K562 (cell line): Measurements from ENCODE around the gene DNAH17. TPM values are rescaled to one million over a fixed set of nuclear protein-coding genes. Genes with fewer than 3 reads are reported as not detected.

Experiments used
- ATAC-seq: fragments of 200-7000 bp; cut with Tn5 transposase; 3 replicates; pipeline ENCODE4 v1.9.1; 2020; ENCODE audit warnings: moderate library complexity
- BruUV-seq: library from RNA; stranded (reverse); fragments of 400-500 nt; replicated peaks from 2 replicates; lab custom pipeline; 2021; lab: Mats Ljungman, UMichigan
- CTCF ChIA-PET: fragments of 300-600 bp; formaldehyde crosslinking; extraction: SDS; loops from one replicate; lab custom pipeline; 2021; ENCODE audit warnings: low intra/inter-chr PET ratio; lab: Yijun Ruan, JAX
- POLR2A ChIA-PET: fragments of 300-600, 350-650 bp; sonication (Branson Sonifier 250); formaldehyde crosslinking; extraction: SDS; loops from one replicate; lab custom pipeline; 2021; ENCODE audit warnings: antibody characterized with exemption, inconsistent platforms; lab: Yijun Ruan, JAX
- DNase-seq, 4 experiments: peaks; one replicate each; pipeline versions ENCODE4 v3.0.0 to v3.0.0-alpha.2; 2011 to 2018; ENCODE audit warnings: low spot score in 3 of 4, mixed read lengths in 3 of 4; ENCODE audit errors: extremely low read depth in 1 of 4
- FAIRE-seq: peaks from 2 replicates; lab custom pipeline; 2011; peaks lifted over from hg19 to GRCh38; lab: Jason Lieb, UNC
- H2AFZ ChIP-seq: 2 replicates; pipeline ENCODE4 v1.6.0; 2011; ENCODE audit warnings: low read depth, low read length, control low read depth, inconsistent platforms
- H3K27ac ChIP-seq: fragments of 200-600 bp; 3 replicates; pipeline ENCODE4 v1.8.0; 2011; ENCODE audit warnings: low read depth, mild to moderate bottlenecking, control low read depth, inconsistent platforms, low read length, moderate library complexity, mixed read lengths; ENCODE audit errors: extremely low read depth
- H3K27me3 ChIP-seq, 2 experiments: fragments of 300-600 bp in 1 of 2; 2 replicates in 1 of 2; 3 replicates in 1 of 2; pipeline versions ENCODE4 v1.6.0 to v1.8.0; 2011; ENCODE audit warnings: inconsistent platforms in 2 of 2, low read length in 2 of 2, mild to moderate bottlenecking in 1 of 2, mixed read lengths in 1 of 2, moderate library complexity in 1 of 2; ENCODE audit not compliant: control insufficient read depth in 2 of 2, insufficient read depth in 2 of 2
- H3K36me3 ChIP-seq: fragments of 300-600 bp; 3 replicates; pipeline ENCODE4 v1.8.0; 2011; ENCODE audit warnings: mild to moderate bottlenecking, low read length, inconsistent platforms; ENCODE audit not compliant: control insufficient read depth, insufficient read depth
- H3K4me1 ChIP-seq, 2 experiments: fragments of 200-600 bp in 1 of 2; replicated peaks in 1 of 2; 2 replicates in 1 of 2; 3 replicates in 1 of 2; pipeline versions ENCODE4 v1.5.1 to v1.8.0; 2011; ENCODE audit warnings: inconsistent platforms in 2 of 2, low read length in 2 of 2, mild to moderate bottlenecking in 1 of 2, mixed read lengths in 1 of 2, moderate library complexity in 1 of 2; ENCODE audit not compliant: control insufficient read depth in 2 of 2, insufficient read depth in 2 of 2
- H3K4me2 ChIP-seq: 2 replicates; pipeline ENCODE4 v1.6.1; 2011; ENCODE audit warnings: low read length, control low read depth, inconsistent platforms, mixed read lengths; ENCODE audit not compliant: insufficient read depth
- H3K4me3 ChIP-seq: fragments of 200-600 bp; sonication (generic), shearing (Covaris generic); 2 replicates; pipeline ENCODE4 v1.5.1; 2016; ENCODE audit warnings: control low read depth, inconsistent platforms
- H3K79me2 ChIP-seq: fragments of 200-600 bp; 3 replicates; pipeline ENCODE4 v1.8.0; 2011; ENCODE audit warnings: low read length, inconsistent platforms; ENCODE audit not compliant: control insufficient read depth, insufficient read depth
- H3K9ac ChIP-seq, 2 experiments: 2 replicates each; pipeline versions ENCODE4 v1.6.0 to v1.6.1; 2011; ENCODE audit warnings: low read depth in 2 of 2, low read length in 2 of 2, control low read depth in 1 of 2, inconsistent platforms in 1 of 2, mild to moderate bottlenecking in 1 of 2, mixed read lengths in 1 of 2; ENCODE audit not compliant: insufficient read depth in 1 of 2
- H3K9me1 ChIP-seq: one replicate; pipeline ENCODE4 v1.6.0; 2011; ENCODE audit warnings: inconsistent platforms, mild to moderate bottlenecking, low read length, moderate library complexity; ENCODE audit not compliant: control insufficient read depth, insufficient read depth
- H3K9me3 ChIP-seq: replicated peaks from 2 replicates; pipeline ENCODE4 v1.5.1; 2011; ENCODE audit warnings: low read depth, low read length, inconsistent platforms; ENCODE audit not compliant: control insufficient read depth, insufficient read depth
- H4K20me1 ChIP-seq: replicated peaks from 2 replicates; pipeline ENCODE4 v1.6.1; 2011; ENCODE audit warnings: low read length, inconsistent platforms, mixed read lengths; ENCODE audit not compliant: control insufficient read depth, insufficient read depth
- CBFA2T3 ChIP-seq: fragments of 450-650 bp; IDR thresholded peaks from 2 replicates; pipeline ENCODE4 v1.6.1; 2017
- FOXJ3 ChIP-seq: sonication (generic); formaldehyde crosslinking; IDR thresholded peaks from 2 replicates; pipeline ENCODE4 v1.4.0; 2020; ENCODE audit warnings: mild to moderate bottlenecking, missing genetic modification reagents
- HMGN3 ChIP-seq: IDR thresholded peaks from 2 replicates; pipeline ENCODE4 v1.6.1; 2011; ENCODE audit warnings: borderline replicate concordance, low read depth, mild to moderate bottlenecking, mixed read lengths, low read length; ENCODE audit not compliant: insufficient read length; ENCODE audit errors: extremely low read depth
- PHF8 ChIP-seq: fragments of 200-600 bp; sonication (generic); IDR thresholded peaks from 2 replicates; pipeline ENCODE4 v1.6.1; 2012; ENCODE audit warnings: mixed run types, mild to moderate bottlenecking, inconsistent platforms, low read length, moderate library complexity, borderline replicate concordance
- RBM25 ChIP-seq: fragments of 200-400 bp; formaldehyde crosslinking; IDR thresholded peaks from 2 replicates; pipeline ENCODE4 v1.6.1; 2018; ENCODE audit warnings: low read length, low read depth, moderate library complexity; ENCODE audit not compliant: severe bottlenecking
- STAG1 ChIP-seq: sonication (generic); formaldehyde crosslinking; IDR thresholded peaks from 2 replicates; pipeline ENCODE4 v1.5.0; 2020; ENCODE audit warnings: missing genetic modification reagents, borderline replicate concordance
- WGBS: fragments of 100-300 bp; shearing (Covaris generic); methylation state at CpG from one replicate; pipeline ENCODE4 v1.1.6; 2016; ENCODE audit warnings: low coverage, mixed read lengths; ENCODE audit not compliant: insufficient coverage; ENCODE audit errors: missing lambda C conversion rate; 5-methylcytosine and 5-hydroxymethylcytosine counted together
- in situ Hi-C: fragments of 300-500 bp; cut with MboI; formaldehyde crosslinking; loops from 4 replicates; pipeline ENCODE4 v1.15.0; 2018; ENCODE audit warnings: inconsistent platforms, mixed read lengths
- intact Hi-C: fragments of 100-400 bp; cut with micrococcal nuclease; formaldehyde crosslinking; loops from 2 replicates; pipeline ENCODE4 v1.14.2; 2022
- polyA plus RNA-seq, 8 experiments: library from polyadenylated mRNA; depleted of rRNA in 4 of 8; stranded (reverse) in 5 of 8; unstranded in 3 of 8; fragments of >200 nt; fragmentation: Nextera tagmentation in 2 of 8; fragmentation: Illumina TruSeq in 1 of 8; extraction: Ambion mirVana in 2 of 8; extraction: Trizol in 1 of 8; gene quantifications; 2 replicates each; pipeline versions ENCODE4 v1.2.1 to v1.2.3, GENCODE V29; 2011 to 2014; ENCODE audit warnings: inconsistent platforms in 1 of 8, missing spikeins in 1 of 8
- total RNA-seq, 7 experiments: library from RNA; depleted of rRNA in 6 of 7; stranded (reverse); fragments of >200 nt in 6 of 7; fragmentation: Illumina TruSeq in 2 of 7; extraction: Trizol in 2 of 7; gene quantifications; 2 replicates each; pipeline versions ENCODE4 v1.2.1 to v1.2.3, GENCODE V29; 2011 to 2021; ENCODE audit warnings: low replicate concordance in 1 of 7
- TF ChIP-seq, protein P1 (sequence below): fragments of 250-450 bp; sonication (Bioruptor Pico); IDR thresholded peaks from 2 replicates; pipeline ENCODE4 v1.8.0; 2022; ENCODE audit warnings: moderate library complexity, mild to moderate bottlenecking, inconsistent platforms
- TF ChIP-seq, protein P2 (sequence below): fragments of 200-800 bp; sonication (Bioruptor generic); IDR thresholded peaks from 2 replicates; pipeline ENCODE4 v1.6.1; 2017; ENCODE audit warnings: missing genetic modification characterization, missing compliant biosample characterization
- TF ChIP-seq, protein P3 (sequence below): sonication (generic); formaldehyde crosslinking; IDR thresholded peaks from 2 replicates; pipeline ENCODE4 v1.8.1; 2023; ENCODE audit warnings: mild to moderate bottlenecking, missing genetic modification reagents

DNAH17 gene
- total and polyA plus RNA-seq, 9 of the 15 experiments (the other 6 are each of a cell fraction or from before 2014, with no cell fraction given) = under 0.01 to 0.06 (median 0.03) TPM; not detected in 5

DNA sequence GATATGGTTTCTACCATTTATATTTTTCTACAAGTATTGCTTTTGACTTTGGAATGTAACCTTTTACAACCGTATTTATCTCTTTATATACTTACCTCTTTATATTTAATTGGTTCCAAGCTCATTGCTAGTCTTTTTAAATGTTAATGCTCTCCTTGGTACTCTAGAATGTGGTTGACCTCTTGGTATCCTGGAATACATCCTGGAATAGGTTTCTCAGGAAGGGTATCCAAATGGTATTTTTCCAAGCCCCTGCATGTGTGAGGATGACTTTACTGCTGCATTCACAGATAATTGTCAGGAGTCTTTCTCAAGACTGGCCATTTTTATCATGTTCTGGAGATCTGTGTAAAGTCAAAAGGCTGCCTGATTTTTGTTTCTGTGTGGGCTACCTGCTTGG, 30.2 kb downstream of the DNAH17 start:
- ChIA-PET POLR2A (interaction anchor here (0.7 to 1.2 kb wide), 3 partner anchors 14 to 777 kb away, joined by 3 read pairs; no protein-coding TSS in a partner anchor), CTCF (no interaction called here)
- intact Hi-C loops = no loop called here
- Histone ChIP-seq H2AFZ (no peak overlapping the region), H3K9ac (no peak overlapping the region), H3K27me3 (peaks cover 40 to 70% of the 10 kb centered on the region in 2 experiments), H3K27ac (no peak overlapping the region), H3K4me3 (no peak overlapping the region), H3K79me2 (no peaks in the 10 kb centered on the region), H3K4me1 (no peaks in the 10 kb centered on the region), H3K36me3 (no peaks in the 10 kb centered on the region), H4K20me1 (no peaks in the 10 kb centered on the region; the same call in 1 of the 2 replicates), H3K4me2 (no peak overlapping the region), H3K9me1 (no peaks in the 10 kb centered on the region), H3K9me3 (no peaks in the 10 kb centered on the region)
- TF ChIP-seq FOXJ3 (CRISPR knock-in tag) (no peak), STAG1 (CRISPR knock-in tag) (no peak), RBM25 (peak; percentile 51)
- in situ Hi-C loops = no loop called here
- DNase-seq (no peak), ATAC-seq (no peak), FAIRE-seq (no peak)
- no TSS peak for BruUV-seq
- WGBS = 0% methylated on average over 1 of the region's 1 CpG

DNA sequence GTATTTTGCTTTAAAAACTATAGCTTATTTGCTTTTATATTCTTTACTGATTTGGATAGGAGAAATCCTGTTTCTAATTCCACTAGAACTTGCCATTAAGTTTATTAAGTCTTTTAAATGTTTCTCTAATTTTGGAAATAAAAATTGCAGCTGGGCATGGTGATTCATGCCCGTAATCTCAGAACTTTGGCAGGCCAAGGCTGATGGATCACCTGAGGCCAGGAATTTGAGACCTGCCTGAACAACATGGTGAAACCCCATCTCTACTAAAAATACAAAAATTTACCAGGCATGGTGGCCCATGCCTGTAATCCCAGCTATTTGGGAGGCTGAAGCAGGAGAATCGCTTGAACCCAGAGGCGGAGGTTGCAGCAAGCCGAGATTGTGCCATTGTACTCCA, 30.7 kb downstream of the DNAH17 start:
- in situ Hi-C loops = no loop called here
- Histone ChIP-seq H3K9ac (no peak overlapping the region), H3K4me1 (peaks cover 0 to 4% of the 10 kb centered on the region in 2 experiments; a peak in 1 of 5 replicates), H3K9me3 (no peaks in the 10 kb centered on the region), H2AFZ (no peak overlapping the region), H3K4me3 (no peak overlapping the region), H3K27me3 (peaks cover 40 to 66% of the 10 kb centered on the region in 2 experiments), H3K9me1 (no peaks in the 10 kb centered on the region), H3K36me3 (no peaks in the 10 kb centered on the region), H3K4me2 (no peak overlapping the region), H3K27ac (no peak overlapping the region), H3K79me2 (no peaks in the 10 kb centered on the region), H4K20me1 (no peaks in the 10 kb centered on the region; the same call in 1 of the 2 replicates)
- ChIA-PET CTCF (no interaction called here), POLR2A (interaction anchor here (0.7 to 1.4 kb wide), 3 partner anchors 9 to 276 kb away, joined by 3 to 5 read pairs (median 4); no protein-coding TSS in a partner anchor)
- intact Hi-C loops = no loop called here
- FAIRE-seq = no peak
- DNase-seq = no peak
- WGBS = 4% methylated on average over 4 of the region's 4 CpGs
- no peak for ATAC-seq
- no TSS peak for BruUV-seq
- TF ChIP-seq CBFA2T3 = no peak
- TF ChIP-seq PHF8 = no peak
- TF ChIP-seq, protein P1, sequence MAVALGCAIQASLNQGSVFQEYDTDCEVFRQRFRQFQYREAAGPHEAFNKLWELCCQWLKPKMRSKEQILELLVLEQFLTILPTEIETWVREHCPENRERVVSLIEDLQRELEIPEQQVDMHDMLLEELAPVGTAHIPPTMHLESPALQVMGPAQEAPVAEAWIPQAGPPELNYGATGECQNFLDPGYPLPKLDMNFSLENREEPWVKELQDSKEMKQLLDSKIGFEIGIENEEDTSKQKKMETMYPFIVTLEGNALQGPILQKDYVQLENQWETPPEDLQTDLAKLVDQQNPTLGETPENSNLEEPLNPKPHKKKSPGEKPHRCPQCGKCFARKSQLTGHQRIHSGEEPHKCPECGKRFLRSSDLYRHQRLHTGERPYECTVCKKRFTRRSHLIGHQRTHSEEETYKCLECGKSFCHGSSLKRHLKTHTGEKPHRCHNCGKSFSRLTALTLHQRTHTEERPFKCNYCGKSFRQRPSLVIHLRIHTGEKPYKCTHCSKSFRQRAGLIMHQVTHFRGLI (CRISPR knock-in tag) = no peak
- TF ChIP-seq, protein P2, sequence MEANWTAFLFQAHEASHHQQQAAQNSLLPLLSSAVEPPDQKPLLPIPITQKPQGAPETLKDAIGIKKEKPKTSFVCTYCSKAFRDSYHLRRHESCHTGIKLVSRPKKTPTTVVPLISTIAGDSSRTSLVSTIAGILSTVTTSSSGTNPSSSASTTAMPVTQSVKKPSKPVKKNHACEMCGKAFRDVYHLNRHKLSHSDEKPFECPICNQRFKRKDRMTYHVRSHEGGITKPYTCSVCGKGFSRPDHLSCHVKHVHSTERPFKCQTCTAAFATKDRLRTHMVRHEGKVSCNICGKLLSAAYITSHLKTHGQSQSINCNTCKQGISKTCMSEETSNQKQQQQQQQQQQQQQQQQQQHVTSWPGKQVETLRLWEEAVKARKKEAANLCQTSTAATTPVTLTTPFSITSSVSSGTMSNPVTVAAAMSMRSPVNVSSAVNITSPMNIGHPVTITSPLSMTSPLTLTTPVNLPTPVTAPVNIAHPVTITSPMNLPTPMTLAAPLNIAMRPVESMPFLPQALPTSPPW (CRISPR knock-in tag) = no peak
- TF ChIP-seq, protein P3, sequence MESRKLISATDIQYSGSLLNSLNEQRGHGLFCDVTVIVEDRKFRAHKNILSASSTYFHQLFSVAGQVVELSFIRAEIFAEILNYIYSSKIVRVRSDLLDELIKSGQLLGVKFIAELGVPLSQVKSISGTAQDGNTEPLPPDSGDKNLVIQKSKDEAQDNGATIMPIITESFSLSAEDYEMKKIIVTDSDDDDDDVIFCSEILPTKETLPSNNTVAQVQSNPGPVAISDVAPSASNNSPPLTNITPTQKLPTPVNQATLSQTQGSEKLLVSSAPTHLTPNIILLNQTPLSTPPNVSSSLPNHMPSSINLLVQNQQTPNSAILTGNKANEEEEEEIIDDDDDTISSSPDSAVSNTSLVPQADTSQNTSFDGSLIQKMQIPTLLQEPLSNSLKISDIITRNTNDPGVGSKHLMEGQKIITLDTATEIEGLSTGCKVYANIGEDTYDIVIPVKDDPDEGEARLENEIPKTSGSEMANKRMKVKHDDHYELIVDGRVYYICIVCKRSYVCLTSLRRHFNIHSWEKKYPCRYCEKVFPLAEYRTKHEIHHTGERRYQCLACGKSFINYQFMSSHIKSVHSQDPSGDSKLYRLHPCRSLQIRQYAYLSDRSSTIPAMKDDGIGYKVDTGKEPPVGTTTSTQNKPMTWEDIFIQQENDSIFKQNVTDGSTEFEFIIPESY (CRISPR knock-in tag) = no peak
- TF ChIP-seq HMGN3 = no peak
